Vagina (tissue), 2 donors: ENCODE data around the gene RPTOR. TPM values are rescaled to one million over a fixed set of nuclear protein-coding genes. Genes with fewer than 3 reads are reported as not detected.

Experiments
- DNase-seq, 2 donors: peaks; one replicate each; pipeline ENCODE4 v3.0.0-alpha.2; 2017; ENCODE audit errors: extremely low spot score in 2 of 2
- H3K27ac ChIP-seq: fragments of 200-600 bp; sonication (generic); one replicate; pipeline ENCODE4 v1.5.1; 2019
- H3K27me3 ChIP-seq: fragments of 200-600 bp; sonication (generic); one replicate; pipeline ENCODE4 v1.5.1; 2019
- H3K36me3 ChIP-seq, 2 donors: fragments of 200-600 bp; sonication (generic); one replicate each; pipeline ENCODE4 v1.5.1; 2017 to 2019
- H3K4me1 ChIP-seq: fragments of 200-600 bp; sonication (generic); one replicate; pipeline ENCODE4 v1.5.1; 2019
- H3K4me3 ChIP-seq, 2 donors: fragments of 200-600 bp; sonication (generic); 1 replicate in 1 of 2; 2 replicates in 1 of 2; pipeline ENCODE4 v1.5.1; 2016 to 2019
- H3K9me3 ChIP-seq: fragments of 200-600 bp; sonication (generic); one replicate; pipeline ENCODE4 v1.5.1; 2019
- POLR2A ChIP-seq, 2 donors: fragments of 450-650 bp; IDR thresholded peaks; one replicate each; pipeline ENCODE4 v1.6.1; 2017; ENCODE audit warnings: antibody characterized with exemption in 2 of 2, mild to moderate bottlenecking in 2 of 2, moderate library complexity in 2 of 2
- POLR2AphosphoS5 ChIP-seq, 2 donors: sonication (generic); formaldehyde crosslinking; IDR thresholded peaks; one replicate each; pipeline ENCODE4 v1.9.0; 2017; ENCODE audit warnings: antibody characterized with exemption in 2 of 2, mild to moderate bottlenecking in 2 of 2, low read depth in 1 of 2; ENCODE audit not compliant: insufficient read depth in 1 of 2
- intact Hi-C: fragments of 100-400 bp; cut with DNase I; formaldehyde crosslinking; loops from one replicate; pipeline ENCODE4 v1.15.1; 2023
- total RNA-seq: library from RNA; depleted of rRNA; stranded (reverse); fragments of >200 nt; gene quantifications from one replicate; pipeline ENCODE4 v1.2.3, GENCODE V29; 2016
- TF ChIP-seq, protein P1 (sequence below), 3 experiments: fragments of 450-650 bp in 2 of 3; fragments of 200-600 bp in 1 of 3; sonication (generic) in 1 of 3; IDR thresholded peaks; one replicate each; pipeline ENCODE4 v1.5.1; 2017 to 2019; ENCODE audit warnings: antibody characterized with exemption in 3 of 3, mild to moderate bottlenecking in 2 of 3, moderate library complexity in 2 of 3

The RPTOR gene
- total RNA-seq, 1 donor from 2014 or later, result 38.3 TPM

DNA sequence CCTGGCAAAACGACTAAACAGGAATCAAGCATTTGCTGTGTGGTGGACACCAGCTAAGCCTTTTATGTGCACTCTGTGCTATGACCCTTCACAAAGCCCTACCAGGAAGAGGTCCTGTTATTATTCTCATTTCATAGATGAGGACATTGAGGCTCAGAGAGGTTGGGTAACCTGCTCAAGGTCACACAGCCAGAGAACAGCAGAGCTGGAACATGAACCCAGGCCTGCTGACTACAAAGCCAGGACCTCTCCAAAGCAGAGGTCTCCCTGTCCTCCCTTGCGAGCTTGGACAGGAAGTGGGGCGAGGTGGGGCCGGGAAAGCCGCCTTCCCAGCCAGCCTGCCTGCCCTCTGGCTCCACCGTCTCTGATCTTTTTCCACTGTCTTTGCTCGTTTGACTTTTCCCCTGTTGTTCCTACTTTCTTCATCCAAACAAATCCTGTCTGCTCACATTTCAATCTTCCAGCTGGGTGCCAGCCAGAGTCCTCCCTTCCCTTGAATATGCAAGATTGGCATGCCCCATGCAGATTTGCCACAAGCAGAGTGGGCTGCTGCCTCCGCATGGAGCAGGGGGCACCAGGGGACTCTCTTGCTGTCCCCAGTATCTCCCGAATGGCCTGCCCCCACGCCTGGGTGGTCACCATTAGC lies 23.7 kb upstream of the RPTOR start:
- Histone ChIP-seq H3K4me3 (no peak overlapping the region), H3K36me3 (no peaks in the 10 kb centered on the region), H3K27me3 (no peaks in the 10 kb centered on the region), H3K27ac (no peak overlapping the region), H3K4me1 (no peaks in the 10 kb centered on the region), H3K9me3 (no peaks in the 10 kb centered on the region)
- no peak for DNase-seq
- TF ChIP-seq POLR2AphosphoS5 (IDR thresholded peaks at IDR 0.05; ENCODE audit: insufficient read depth in 1 of 2, low read depth in 1 of 2) (no peak), POLR2A (IDR thresholded peaks at IDR 0.05) (no peak)
- TF ChIP-seq, protein P1, sequence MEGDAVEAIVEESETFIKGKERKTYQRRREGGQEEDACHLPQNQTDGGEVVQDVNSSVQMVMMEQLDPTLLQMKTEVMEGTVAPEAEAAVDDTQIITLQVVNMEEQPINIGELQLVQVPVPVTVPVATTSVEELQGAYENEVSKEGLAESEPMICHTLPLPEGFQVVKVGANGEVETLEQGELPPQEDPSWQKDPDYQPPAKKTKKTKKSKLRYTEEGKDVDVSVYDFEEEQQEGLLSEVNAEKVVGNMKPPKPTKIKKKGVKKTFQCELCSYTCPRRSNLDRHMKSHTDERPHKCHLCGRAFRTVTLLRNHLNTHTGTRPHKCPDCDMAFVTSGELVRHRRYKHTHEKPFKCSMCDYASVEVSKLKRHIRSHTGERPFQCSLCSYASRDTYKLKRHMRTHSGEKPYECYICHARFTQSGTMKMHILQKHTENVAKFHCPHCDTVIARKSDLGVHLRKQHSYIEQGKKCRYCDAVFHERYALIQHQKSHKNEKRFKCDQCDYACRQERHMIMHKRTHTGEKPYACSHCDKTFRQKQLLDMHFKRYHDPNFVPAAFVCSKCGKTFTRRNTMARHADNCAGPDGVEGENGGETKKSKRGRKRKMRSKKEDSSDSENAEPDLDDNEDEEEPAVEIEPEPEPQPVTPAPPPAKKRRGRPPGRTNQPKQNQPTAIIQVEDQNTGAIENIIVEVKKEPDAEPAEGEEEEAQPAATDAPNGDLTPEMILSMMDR (IDR thresholded peaks at IDR 0.05), result no peak
- intact Hi-C loops, result no loop called here

DNA sequence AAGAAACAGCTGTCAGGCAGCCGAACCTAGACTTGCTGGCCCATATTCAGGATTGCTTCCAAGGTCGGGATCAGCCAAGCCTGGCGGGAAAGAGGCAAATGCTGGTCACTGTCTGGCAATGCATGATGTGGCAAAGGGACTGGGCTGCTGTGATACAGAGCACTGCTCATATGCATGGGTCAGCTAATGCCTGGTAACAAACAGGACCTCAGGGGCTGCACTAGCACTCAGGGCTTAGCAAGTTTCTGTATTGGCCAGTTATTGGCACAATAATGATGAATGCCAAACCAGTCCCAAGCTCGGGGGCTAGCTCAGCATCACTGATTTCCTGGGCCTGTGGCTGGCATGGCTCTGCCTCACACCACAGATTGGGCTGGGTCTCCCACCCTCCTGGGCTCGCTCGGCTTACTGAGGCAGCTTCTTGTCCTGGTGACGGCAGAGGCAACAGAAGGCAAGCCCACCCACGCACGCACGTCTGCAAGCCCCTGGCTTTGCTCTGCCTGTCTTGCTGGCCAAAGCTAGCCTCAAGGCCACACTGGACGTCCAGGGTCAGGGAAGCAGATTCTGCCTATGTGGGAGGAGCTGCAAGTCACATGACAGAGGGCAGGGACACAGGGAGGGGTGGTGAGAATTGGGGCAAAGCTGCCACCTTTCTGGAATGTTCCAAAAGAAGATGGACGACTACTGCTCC lies 21.4 kb upstream of the RPTOR start:
- Histone ChIP-seq H3K27ac (no peak overlapping the region), H3K36me3 (no peaks in the 10 kb centered on the region), H3K4me1 (no peaks in the 10 kb centered on the region), H3K4me3 (no peak overlapping the region), H3K27me3 (no peaks in the 10 kb centered on the region), H3K9me3 (no peaks in the 10 kb centered on the region)
- TF ChIP-seq POLR2A (IDR thresholded peaks at IDR 0.05) (no peak), POLR2AphosphoS5 (IDR thresholded peaks at IDR 0.05; ENCODE audit: insufficient read depth in 1 of 2, low read depth in 1 of 2) (no peak)
- TF ChIP-seq, protein P1 (IDR thresholded peaks at IDR 0.05), result no peak
- intact Hi-C loops, result no loop called here
- DNase-seq, result no peak

GRCh38 chr17:80523956-80524712 lies 20.5 kb upstream of the RPTOR start:
- Histone ChIP-seq H3K36me3 (no peaks in the 10 kb centered on the region), H3K4me1 (peaks cover 4% of the 10 kb centered on the region), H3K4me3 (no peak overlapping the region), H3K27ac (no peak overlapping the region), H3K27me3 (no peaks in the 10 kb centered on the region), H3K9me3 (no peaks in the 10 kb centered on the region)
- intact Hi-C loops, result no loop called here
- TF ChIP-seq, protein P1 (IDR thresholded peaks at IDR 0.05), result no peak
- TF ChIP-seq POLR2AphosphoS5 (IDR thresholded peaks at IDR 0.05; ENCODE audit: insufficient read depth in 1 of 2, low read depth in 1 of 2) (no peak), POLR2A (IDR thresholded peaks at IDR 0.05) (no peak)
- no peak for DNase-seq

DNA sequence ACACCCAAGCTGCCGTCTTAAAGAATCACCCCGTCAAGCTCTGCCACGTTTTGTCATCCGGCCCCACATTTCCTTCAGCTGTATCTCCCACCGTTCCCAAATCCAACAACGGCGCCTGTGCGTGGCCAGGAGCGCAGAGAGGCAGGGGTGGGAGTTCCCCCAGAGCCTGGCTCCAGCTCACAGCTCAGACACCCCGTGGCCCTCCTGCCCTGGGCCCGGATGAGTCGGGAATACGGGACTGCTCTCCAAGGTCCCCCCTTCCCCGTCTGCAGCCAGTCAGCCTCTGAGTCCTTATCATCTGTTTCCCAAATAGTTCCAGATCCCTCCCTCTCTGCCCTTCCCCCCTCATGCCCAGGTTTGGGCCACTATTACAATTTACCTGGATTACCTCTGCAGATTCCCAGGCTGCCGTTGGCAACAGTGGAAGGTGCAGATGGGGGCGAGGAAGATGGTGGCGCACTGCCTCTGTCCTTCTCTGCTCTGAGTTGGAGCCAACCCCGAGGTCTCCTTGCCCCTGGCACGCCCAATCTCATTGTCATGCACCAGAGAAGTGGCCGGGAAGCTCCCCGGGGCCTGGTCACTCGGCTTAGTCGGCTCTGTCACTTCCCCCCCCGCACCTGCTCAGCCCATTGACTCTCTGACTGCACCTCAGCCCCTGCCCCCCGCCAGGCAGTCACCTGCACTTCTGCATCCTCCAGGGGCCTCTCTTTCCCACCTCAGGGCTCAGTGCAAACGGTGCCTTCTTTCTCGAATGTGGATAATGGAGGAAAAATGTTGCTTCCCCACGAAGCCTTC lies 18.3 kb upstream of the RPTOR start:
- H3K27me3 ChIP-seq, result no peaks in the 10 kb centered on the region
- intact Hi-C loops, result no loop called here
- H3K4me3 ChIP-seq, result no peak overlapping the region
- no peaks in the 10 kb centered on the region for H3K9me3 ChIP-seq
- no peak for DNase-seq
- TF ChIP-seq, protein P1 (IDR thresholded peaks at IDR 0.05), result no peak
- TF ChIP-seq POLR2AphosphoS5 (IDR thresholded peaks at IDR 0.05; ENCODE audit: insufficient read depth in 1 of 2, low read depth in 1 of 2) (no peak), POLR2A (IDR thresholded peaks at IDR 0.05) (no peak)
- H3K27ac ChIP-seq, result no peak overlapping the region
- no peaks in the 10 kb centered on the region for H3K36me3 ChIP-seq
- peaks cover 7% of the 10 kb centered on the region for H3K4me1 ChIP-seq
